Liver (tissue), 3 donors: ENCODE data around the gene ETV4.

Source experiments
- CTCF ChIP-seq: fragments of 150-350 bp; IDR thresholded peaks from 2 replicates; pipeline ENCODE4 v1.5.1; 2017; ENCODE audit warnings: improper control_type of control experiment, low read depth, low read length; ENCODE audit not compliant: missing input control
- GABPA ChIP-seq, 2 donors: IDR thresholded peaks in 1 of 2; conservative IDR thresholded peaks in 1 of 2; 2 replicates each; pipeline ENCODE4 v1.6.1; 2016; ENCODE audit warnings: antibody characterized with exemption in 2 of 2, mild to moderate bottlenecking in 1 of 2, moderate library complexity in 1 of 2
- HNF4A ChIP-seq, 2 donors: conservative IDR thresholded peaks; 2 replicates each; pipeline ENCODE4 v1.6.1; 2016; ENCODE audit warnings: antibody characterized with exemption in 2 of 2, mild to moderate bottlenecking in 2 of 2
- MAX ChIP-seq: IDR thresholded peaks from 2 replicates; pipeline ENCODE4 v1.6.1; 2016; ENCODE audit warnings: antibody characterized with exemption
- REST ChIP-seq: IDR thresholded peaks from 2 replicates; pipeline ENCODE4 v1.6.1; 2016; ENCODE audit warnings: antibody characterized with exemption, mild to moderate bottlenecking
- SP1 ChIP-seq: IDR thresholded peaks from 2 replicates; pipeline ENCODE4 v1.6.1; 2018; ENCODE audit warnings: antibody characterized with exemption, mild to moderate bottlenecking
- TAF1 ChIP-seq: conservative IDR thresholded peaks from 2 replicates; pipeline ENCODE4 v1.6.1; 2016; ENCODE audit warnings: antibody characterized with exemption, mild to moderate bottlenecking
- ZBTB33 ChIP-seq: IDR thresholded peaks from 2 replicates; pipeline ENCODE4 v1.6.1; 2016; ENCODE audit warnings: antibody characterized with exemption
- donor health status: healthy.
- donor health status: healthy.

- TF ChIP-seq CTCF (no peak), SP1 (no peak), REST (no peak), ZBTB33 (no peak), HNF4A (conservative IDR thresholded peaks at IDR 0.05) (no peak), GABPA (IDR thresholded peaks at IDR 0.05 in 1 of 2, conservative IDR thresholded peaks at IDR 0.05 in 1 of 2) (no peak), MAX (no peak), TAF1 (no peak)
Observed at GRCh38 chr17:43533699-43534098, 12.4 kb downstream of the ETV4 start.
